HG02870 (cell line): Measurements from ENCODE around the gene SEC24A.
A peak's percentile ranks its signal among the peaks of the same experiment; 100 is the strongest.
"Not testable (repeated sequence)": the region's sequence is repeated elsewhere in the genome, so short reads cannot be mapped to it uniquely, and the experiment has no call there.

ENCODE experiments used
- ATAC-seq: cut with Tn5 transposase; IDR thresholded peaks from one replicate; pipeline ENCODE4 v1.9.1; 2021; ENCODE audit warnings: mild to moderate bottlenecking, moderate library complexity; ENCODE audit not compliant: unreplicated experiment

The SEC24A gene

DNA sequence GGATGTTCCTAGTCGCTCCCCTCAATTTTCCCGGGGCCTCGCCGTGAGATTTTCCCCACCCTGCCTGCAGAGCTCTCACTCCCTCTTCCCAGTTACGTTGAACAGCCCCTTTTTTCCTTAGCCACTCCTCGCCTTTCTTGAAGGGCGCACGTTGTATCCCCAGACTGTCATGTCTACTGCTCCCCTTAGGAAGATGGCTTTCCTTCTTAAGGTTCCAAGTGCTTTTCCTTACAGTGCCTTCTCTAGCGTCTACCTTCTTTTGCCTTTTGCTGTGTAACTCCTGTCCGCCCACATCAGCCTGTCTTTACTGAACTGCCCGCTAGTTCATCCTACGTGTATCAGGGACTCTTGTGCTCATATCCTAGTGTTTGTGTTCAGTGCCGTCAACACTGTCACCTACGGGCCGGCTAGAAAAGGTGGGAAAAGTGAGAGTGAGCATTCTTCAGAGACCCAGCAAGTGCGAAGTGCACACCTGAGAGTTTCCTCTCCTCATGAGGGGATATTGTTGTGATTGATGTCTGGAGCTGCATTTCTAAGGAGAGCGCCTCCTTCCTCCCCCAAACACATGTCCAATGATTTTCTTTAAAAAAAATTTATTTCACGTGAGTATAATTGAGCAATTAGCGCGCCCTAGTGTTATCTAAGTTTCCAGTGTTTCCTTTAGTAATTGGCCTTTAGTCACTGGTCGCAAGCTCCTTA lies 90.5 kb downstream of the SEC24A start:
- ATAC-seq: no peak

DNA sequence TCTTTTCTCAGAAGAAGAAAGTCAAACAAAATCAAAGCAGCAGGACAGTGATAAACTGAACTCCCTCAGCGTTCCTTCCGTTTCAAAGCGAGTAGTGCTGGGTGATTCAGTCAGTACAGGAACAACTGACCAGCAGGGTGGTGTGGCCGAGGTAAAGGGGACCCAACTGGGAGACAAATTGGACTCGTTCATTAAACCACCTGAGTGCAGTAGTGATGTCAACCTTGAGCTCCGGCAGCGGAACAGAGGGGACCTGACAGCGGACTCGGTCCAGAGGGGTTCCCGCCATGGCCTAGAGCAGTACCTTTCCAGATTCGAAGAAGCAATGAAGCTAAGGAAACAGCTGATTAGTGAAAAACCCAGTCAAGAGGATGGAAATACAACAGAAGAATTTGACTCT lies 92.5 kb downstream of the SEC24A start:
- ATAC-seq: no peak

DNA sequence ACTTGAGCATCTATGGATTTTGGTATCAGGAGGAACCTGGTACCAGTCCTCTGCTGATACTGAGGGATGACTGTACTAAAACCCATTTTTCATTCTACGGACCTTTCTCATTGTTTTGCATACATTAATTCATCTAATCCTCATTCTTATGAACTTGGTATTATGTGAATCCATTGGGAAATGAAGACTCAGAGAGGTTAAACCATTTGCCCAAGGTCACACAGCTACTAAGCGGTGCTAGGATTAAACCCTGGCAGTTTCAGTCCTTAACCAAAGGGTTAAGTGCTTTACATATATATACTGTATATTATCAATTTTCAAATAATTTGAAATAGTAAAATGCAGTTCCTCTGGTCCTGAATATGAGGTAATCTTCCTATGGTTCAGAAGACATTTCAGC lies 93.5 kb downstream of the SEC24A start:
- no peak for ATAC-seq

DNA sequence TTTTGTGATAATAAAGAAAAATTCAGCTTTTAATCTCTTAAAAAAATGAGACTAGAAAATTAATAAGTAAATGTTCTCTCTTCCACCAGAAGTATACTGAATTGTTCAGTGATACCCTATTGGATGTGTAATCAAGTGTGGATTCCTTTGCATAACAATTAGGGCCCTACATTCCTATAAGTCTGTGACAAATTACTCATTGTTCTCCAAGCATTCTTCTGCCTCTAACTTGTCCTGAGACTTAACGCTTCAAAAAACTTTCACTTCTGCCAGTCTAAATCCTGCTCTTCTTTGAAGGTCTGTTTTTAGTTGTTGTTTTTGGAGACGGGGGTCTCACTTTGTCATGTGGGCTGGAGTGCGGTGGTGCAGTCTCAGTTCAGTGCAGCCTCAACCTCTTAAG lies 100.8 kb downstream of the SEC24A start:
- no peak for ATAC-seq

DNA sequence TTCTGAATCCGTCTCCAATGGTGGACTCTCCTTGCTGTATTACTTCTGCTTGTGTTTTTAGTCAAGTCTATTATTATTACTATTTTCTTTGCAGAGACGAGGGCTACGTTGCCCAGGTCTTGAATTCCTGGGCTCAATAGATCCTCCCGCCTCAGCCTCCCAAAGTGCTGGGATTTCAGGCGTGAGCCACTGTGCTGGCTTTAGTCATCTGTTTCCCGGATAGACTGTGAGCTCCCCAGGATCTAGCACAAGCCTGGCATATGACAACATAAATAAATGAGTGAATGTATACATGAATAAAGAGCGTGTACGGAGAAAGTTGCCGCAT lies 109.6 kb downstream of the SEC24A start:
- ATAC-seq: no peak

GRCh38 chr5:134758504-134759341 lies 110.1 kb downstream of the SEC24A start, which contains the start of gene DDX46:
Gene DDX46, plus strand, starts transcription at chr5:134758779. Its CDS starts 160 bp downstream, at chr5:134758939.
- ATAC-seq: peak; percentile 98

DNA sequence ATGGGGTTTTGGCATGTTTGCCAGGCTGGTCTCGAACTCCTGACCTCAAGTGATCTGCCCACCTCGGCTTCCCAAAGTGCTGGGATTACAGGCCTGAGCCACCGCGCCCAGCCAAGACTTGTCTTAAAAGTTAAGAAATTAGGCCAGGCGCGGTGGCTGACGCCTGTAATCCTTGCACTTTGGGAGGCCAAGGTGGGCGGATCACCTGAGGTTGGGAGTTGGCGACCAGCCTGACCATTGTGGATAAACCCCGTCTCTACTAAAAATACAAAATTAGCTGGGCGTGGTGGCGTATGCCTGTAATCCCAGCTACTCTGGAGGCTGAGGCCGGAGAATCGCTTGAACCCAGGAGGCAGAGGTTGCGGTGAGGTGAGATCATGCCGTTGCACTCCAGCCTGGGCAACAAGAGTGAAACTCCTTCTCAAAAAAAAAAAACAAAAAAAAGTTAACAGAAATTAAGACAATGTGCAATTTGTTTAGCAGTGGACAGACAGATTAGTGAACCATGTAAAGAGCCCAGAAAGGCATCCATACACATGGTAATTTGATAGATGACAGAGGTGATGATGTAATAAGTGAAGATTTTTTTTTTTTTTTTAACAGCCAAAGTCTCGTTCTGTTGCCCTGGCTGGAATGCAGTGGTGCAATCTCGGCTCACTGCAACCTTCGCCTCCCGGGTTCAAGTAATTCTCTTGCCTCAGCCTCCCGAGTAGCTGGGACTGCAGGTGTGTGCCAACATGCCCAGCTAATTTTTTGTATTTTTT lies 119.1 kb downstream of the SEC24A start:
- ATAC-seq: not testable (repeated sequence)

DNA sequence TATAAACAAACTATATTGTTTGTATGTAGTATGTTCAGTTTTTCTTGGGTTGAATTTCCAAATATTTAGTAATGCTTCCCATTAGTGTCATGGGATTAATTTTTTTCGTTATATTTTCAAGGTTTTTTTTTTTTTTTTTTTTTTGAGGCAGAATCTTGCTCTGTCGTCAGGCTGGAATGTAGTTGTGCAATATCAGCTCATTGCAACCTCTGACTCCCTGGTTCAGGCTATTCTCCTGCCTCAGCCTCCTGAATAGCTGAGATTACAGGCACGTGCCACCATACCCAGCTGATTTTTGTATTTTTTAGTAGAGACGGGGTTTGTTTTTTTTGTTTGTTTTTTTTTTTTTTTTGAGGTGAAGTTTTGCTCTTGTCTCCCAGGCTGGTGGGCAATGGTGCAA lies 120.6 kb downstream of the SEC24A start:
- ATAC-seq: no peak

DNA sequence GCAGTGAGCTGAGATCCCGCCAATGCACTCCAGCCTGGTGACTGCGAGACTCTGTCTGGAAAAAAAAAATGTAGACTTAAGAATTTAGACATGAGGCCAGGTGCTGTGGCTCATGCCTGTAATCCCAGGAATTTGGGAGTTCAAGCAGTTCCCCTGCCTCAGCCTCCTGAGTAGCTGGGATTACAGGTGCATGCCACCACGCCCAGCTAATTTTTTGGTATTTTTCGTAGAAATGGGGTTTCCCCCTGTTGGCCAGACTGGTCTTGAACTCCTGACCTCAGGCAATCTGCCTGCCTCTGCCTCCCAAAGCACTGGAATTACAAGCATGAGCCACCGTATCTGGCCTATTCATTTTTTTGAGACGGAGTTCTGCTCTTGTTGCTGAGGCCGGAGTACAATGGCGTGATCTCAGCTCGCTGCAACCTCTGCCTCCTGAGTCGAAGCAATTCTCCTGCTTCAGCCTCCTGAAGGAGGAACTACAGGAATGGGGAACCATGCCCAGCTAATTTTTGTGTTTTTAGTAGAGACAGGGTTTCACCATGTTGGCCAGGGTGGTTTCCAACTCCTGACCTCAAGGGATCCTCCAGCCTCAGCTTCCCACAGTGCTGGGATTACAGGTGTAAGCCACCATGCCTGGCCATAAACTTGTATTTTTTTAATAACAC lies 124.0 kb downstream of the SEC24A start:
- no peak for ATAC-seq

- no peak for ATAC-seq
These were observed 128.8 kb downstream of the SEC24A start for GRCh38 chr5:134777366-134777765.
